Astrocyte (in vitro differentiated cells and primary cell): ENCODE measurements around the gene CISD3.

ENCODE experiments used
- EZH2 ChIP-seq: IDR thresholded peaks from 2 replicates; pipeline ENCODE4 v1.6.1; 2012; ENCODE audit warnings: mild to moderate bottlenecking, low read length, inconsistent platforms; ENCODE audit not compliant: insufficient read depth
- TF ChIP-seq, protein P1 (sequence below): IDR thresholded peaks from 2 replicates; pipeline ENCODE4 v1.5.1; 2011; ENCODE audit warnings: low read depth, mild to moderate bottlenecking, inconsistent platforms, low read length, moderate library complexity; ENCODE audit not compliant: insufficient read depth

DNA sequence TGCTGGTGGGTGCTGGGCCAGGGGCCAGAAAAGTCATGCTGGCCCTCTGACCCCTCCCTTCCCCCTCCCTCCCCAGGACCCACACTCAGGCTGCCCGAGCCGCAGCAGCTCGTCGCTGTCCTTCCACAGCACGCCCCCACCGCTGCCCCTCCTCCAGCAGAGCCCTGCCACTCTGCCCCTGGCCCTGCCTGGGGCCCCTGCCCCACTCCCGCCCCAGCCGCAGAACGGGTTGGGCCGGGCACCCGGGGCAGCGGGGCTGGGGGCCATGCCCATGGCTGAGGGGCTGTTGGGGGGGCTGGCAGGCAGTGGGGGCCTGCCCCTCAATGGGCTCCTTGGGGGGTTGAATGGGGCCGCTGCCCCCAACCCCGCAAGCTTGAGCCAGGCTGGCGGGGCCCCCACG lies 8.3 kb upstream of the CISD3 start:
- TF ChIP-seq, protein P1, sequence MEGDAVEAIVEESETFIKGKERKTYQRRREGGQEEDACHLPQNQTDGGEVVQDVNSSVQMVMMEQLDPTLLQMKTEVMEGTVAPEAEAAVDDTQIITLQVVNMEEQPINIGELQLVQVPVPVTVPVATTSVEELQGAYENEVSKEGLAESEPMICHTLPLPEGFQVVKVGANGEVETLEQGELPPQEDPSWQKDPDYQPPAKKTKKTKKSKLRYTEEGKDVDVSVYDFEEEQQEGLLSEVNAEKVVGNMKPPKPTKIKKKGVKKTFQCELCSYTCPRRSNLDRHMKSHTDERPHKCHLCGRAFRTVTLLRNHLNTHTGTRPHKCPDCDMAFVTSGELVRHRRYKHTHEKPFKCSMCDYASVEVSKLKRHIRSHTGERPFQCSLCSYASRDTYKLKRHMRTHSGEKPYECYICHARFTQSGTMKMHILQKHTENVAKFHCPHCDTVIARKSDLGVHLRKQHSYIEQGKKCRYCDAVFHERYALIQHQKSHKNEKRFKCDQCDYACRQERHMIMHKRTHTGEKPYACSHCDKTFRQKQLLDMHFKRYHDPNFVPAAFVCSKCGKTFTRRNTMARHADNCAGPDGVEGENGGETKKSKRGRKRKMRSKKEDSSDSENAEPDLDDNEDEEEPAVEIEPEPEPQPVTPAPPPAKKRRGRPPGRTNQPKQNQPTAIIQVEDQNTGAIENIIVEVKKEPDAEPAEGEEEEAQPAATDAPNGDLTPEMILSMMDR = no peak
- no peak for TF ChIP-seq EZH2
